HG03571 (cell line): ENCODE results near the gene NDUFB10.
A peak's percentile ranks its signal among the peaks of the same experiment; 100 is the strongest.

Experiments
- ATAC-seq: cut with Tn5 transposase; IDR thresholded peaks from one replicate; pipeline ENCODE4 v1.9.1; 2021; ENCODE audit not compliant: unreplicated experiment

NDUFB10 gene

DNA sequence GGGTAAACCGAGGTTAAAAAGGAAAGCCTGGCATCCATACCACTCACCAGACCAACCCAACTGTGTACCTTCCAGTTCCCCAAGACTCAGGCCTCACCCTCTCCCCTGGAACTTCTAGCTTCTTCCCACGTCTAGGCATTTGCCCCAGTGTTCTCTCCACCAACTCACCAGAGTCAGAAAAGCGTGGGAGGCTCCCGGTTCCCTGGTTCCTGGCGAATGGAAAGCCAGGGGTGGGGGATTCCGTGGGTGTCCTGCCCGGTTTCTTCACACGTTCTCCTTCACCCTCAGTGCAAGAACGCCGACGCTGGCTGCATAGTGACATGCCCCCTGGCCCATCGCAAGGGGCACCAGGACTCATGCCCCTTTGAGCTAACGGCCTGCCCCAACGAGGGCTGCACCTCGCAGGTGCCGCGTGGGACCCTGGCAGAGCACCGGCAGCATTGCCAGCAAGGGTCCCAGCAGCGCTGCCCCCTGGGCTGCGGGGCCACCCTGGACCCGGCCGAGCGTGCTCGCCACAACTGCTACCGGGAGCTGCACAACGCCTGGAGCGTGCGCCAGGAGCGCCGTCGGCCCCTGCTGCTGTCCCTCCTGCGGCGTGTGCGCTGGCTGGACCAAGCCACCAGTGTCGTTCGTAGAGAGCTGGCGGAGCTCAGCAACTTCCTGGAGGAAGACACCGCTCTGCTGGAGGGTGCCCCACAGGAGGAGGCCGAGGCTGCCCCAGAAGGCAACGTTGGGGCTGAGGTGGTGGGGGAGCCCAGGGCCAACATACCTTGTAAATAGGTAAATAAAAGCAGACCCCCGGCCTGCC is 9.0 kb downstream of the NDUFB10 start:
- no peak for ATAC-seq

DNA sequence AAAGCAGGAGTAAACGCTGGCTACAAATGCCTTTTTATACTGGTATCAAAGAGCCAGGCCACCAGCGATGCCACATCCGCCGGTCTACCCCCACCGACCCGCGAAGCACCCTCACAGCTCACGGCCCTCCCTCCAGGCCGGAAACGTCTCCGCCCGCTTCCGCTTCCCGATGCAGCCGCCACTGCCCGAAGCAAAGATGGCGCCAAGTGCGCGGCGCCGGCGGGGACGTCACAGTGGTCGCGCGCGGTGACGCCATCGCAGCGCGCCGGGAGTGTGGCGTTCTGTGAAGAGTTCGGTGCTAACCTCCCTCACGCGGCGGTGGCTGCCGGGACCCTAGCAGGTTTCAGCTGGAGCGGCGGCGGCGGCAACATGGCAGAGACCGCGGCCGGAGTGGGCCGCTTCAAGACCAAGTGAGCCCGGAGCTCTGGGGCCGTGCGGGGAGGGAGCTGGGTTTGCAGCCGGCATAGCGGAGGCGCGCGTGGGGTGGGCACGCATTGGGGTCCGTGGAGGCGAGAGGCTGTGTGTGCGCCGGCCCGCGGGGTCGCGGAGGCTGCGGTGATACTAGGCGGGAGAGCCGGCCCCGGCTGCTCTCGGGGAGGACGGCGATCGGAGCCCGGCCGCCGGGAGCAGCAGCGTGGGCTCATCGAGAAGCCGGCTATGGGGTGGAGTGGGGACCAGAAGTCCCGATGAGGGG is 12.6 kb downstream of the NDUFB10 start, which contains the start of gene TBL3:
Gene TBL3, plus strand, starts transcription at position 258 of the 694 bp plus-strand sequence. Its CDS starts 112 bp downstream, at position 370.
- ATAC-seq = peak; percentile 58

GRCh38 chr16:1972490-1972877 is 13.1 kb downstream of the NDUFB10 start:
- no peak for ATAC-seq

DNA sequence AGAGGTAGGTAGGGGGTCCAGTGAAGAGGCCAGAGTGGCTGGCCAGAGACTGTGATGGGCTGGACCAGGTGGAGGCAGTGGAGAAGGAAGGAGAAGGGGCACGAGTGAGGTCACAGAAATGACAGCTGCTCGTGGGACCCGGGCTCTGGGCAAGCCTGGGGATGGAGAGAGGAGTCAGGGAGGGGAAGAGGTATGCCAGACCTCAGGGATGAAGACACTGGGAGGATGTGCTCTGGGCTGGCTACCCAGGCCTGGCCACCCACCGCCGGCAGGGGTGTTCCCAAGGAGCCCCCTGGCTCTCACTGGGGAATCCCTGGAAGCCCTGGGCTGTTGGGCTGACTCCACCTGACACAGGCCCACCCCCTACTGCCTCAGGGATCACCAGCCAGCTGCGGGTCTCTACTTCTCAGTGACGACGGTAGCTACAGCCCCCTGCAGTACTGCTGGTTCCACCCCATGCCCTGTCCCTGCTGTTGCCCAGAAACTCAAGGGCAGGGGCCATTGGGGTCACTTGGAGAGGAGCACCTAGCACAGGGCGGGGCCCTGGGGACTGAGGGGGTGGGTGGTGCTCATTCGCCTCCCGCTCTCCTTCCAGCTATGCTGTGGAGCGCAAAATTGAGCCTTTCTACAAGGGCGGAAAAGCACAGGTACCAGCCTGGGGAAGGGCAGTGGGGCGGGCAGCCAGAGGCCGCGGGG is 14.3 kb downstream of the NDUFB10 start:
- ATAC-seq = no peak

DNA sequence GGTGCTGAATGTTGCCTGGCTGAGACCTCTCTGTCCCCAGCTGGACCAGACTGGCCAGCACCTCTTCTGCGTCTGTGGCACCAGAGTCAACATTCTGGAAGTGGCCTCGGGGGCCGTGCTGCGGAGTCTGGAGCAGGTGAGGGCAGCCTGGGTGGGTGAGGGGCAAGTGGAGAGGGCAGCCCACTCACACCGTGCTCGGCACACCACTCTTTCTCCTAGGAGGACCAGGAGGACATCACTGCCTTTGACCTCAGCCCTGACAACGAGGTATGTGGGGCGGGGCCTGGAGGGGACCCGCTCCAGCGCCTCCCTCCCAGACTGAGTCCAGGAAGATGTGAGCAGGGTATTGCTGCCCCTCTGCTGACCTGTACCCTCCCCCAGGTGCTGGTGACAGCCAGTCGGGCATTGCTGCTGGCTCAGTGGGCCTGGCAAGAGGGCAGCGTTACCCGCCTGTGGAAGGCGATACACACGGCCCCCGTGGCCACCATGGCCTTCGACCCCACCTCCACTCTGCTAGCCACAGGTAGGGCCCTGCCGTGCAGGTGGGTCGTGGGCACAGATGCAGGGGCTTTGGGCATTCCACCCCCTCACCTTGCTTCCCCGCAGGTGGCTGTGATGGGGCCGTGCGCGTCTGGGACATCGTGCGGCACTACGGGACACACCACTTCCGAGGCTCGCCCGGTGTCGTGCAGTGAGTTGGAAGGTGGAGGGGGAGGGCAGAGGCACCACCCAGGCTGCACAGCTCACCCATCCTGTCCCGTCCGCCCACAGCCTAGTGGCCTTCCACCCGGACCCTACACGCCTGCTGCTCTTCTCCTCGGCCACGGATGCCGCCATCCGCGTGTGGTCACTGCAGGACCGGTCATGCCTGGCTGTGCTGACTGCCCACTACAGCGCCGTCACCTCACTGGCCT is 15.1 kb downstream of the NDUFB10 start:
- no peak for ATAC-seq

DNA sequence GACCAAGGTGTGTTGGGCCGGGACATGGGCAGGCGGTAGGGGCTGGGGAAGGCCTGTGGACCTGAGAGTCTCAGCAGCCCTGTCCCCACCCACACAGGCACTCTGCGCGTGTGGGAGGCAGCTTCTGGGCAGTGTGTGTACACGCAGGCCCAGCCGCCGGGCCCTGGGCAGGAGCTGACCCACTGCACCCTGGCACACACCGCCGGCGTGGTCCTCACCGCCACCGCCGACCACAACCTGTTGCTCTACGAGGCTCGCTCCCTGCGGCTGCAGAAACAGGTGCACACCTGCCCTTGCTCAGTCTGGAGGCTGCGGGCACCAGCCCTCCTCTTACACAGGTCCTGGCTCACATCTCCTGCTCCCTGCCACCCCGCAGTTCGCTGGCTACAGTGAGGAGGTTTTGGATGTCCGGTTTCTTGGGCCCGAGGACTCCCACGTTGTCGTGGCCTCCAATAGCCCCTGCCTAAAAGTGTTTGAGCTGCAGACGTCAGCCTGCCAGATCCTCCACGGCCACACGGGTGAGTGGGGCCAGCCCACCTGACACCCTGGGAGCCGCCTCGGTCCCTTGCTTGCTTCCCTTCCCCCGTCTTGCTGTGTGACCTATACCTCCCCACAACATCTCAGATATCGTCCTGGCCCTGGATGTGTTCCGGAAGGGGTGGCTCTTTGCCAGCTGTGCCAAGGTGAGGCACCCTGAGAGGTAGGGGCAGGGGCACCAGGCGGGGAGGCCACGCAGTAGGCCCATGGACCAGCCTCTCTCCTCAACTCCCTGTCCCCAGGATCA is 16.3 kb downstream of the NDUFB10 start:
- ATAC-seq = no peak

- no peak for ATAC-seq
Observed at GRCh38 chr16:1976216-1976520, 16.8 kb downstream of the NDUFB10 start.

GRCh38 chr16:1976951-1977874 is 17.9 kb downstream of the NDUFB10 start:
- ATAC-seq = no peak

GRCh38 chr16:1977875-1978268 is 18.5 kb downstream of the NDUFB10 start:
- ATAC-seq = no peak

DNA sequence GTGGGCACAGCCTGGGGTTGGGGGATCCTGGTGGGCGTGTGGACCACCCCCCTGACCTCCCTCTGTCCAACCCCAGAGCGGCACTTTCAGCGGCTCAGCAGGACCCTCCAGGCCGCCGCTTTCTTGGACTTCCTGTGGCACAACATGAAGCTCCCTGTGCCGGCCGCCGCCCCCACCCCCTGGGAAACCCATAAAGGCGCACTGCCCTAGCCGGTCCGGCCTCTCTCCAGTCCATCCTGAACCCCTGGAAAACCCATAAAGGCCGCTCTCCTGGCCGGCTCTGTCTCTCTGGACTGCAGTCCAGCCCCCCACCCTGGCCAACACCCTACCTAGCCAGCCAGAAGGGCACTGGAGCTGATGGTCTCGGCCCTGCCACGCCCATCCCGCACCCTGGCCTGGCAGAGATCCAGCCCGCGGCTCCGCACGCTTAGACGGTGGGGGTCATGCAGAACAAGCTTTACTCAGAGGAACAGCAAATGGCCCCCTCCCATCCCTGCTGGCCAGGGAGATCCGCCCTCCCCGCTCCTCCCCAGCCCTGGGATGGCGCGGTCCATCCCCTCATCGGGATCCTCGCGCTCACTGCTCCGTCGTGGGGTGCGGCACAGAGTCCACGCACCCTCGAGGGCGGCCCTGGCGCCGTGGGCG is 19.3 kb downstream of the NDUFB10 start:
- ATAC-seq = no peak

DNA sequence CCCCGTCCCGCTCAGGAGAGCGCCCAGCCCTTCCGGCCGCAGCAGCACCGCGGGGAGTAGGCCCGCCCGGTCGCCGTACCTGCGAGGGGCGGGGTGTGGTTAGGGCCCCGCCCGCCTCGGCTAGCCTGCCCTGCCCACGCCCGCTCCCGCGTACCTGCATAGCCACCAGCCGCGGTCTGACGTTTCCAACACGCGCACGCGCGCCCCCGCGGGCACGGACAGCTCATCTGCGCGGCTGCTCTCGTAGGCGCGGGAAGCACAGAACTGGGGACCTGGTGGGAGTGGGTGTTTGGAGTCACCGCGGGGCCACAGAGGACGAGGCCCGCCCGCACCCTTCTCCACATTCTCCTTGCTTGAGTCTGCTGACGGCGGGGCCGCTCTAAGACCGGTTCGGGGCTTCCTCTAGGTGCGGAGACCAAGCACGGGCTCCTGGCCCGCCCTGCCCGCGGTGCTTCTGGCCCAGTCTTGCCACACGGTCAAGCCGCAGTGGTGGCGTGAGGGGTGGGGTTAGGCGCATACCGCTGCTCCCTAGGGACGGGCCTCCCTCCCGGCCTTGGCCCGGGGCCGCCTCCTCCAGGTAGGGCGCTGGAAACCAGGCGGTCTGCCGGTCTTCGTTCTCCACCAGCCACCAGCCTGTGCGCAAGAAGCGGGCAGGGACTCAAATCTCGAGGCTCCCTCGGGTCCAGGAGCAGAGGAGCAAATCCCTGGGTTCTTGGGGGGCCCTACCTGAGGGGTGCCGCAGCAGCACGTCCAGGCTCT is 20.1 kb downstream of the NDUFB10 start:
- no peak for ATAC-seq

GRCh38 chr16:1980030-1980769 is 20.9 kb downstream of the NDUFB10 start:
- no peak for ATAC-seq

- ATAC-seq = no peak
Observed at GRCh38 chr16:1980770-1981087, 21.4 kb downstream of the NDUFB10 start.

GRCh38 chr16:1981398-1981836 is 22.1 kb downstream of the NDUFB10 start, which contains the start of gene NOXO1:
TSS of gene NOXO1 (minus strand) at chr16:1981469. CDS start at chr16:1981179, 290 bp downstream.
- no peak for ATAC-seq

DNA sequence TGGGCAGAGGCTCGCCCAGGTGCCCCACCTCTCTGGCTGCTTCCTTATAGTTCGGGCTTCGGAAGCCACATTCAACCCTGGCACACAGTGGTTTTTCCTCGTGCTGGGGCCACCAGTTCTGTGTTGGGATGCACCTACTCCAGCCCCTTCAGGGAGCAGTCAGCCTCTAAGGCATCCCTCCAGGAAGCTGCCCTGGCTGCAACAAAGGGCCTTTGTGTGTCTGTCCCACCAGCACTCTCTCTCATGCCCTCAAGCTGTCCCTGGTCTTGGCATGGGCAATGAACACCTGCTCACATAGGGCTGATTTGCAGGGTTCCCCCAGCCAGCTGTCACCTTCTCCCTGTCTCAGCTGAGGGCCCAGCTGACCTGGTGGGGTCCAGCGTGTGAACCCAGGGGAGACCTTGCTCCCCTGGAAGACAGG is 22.7 kb downstream of the NDUFB10 start:
- no peak for ATAC-seq

- ATAC-seq = no peak
Observed at GRCh38 chr16:1982991-1983543, 23.7 kb downstream of the NDUFB10 start.
